Iris pigment epithelial cell (primary cell): ENCODE data around the gene LGR6.

Experiments used
- DNase-seq: peaks from one replicate; pipeline ENCODE4 v3.0.0-alpha.2; 2011; ENCODE audit warnings: low read depth

Gene LGR6

GRCh38 chr1:202268817-202269216 lies 75.2 kb downstream of the LGR6 start:
- no peak for DNase-seq

GRCh38 chr1:202270871-202271326 lies 77.3 kb downstream of the LGR6 start:
- no peak for DNase-seq

- no peak for DNase-seq
These were observed 78.7 kb downstream of the LGR6 start for GRCh38 chr1:202272103-202272845.

GRCh38 chr1:202274611-202275010 lies 81.0 kb downstream of the LGR6 start:
- DNase-seq = peak; percentile 28

GRCh38 chr1:202275061-202275770 lies 81.6 kb downstream of the LGR6 start:
- DNase-seq = no peak

GRCh38 chr1:202276081-202276715 lies 82.6 kb downstream of the LGR6 start:
- DNase-seq = no peak

- DNase-seq = no peak
These were observed 83.3 kb downstream of the LGR6 start for GRCh38 chr1:202276920-202277319.

- no peak for DNase-seq
These were observed 85.2 kb downstream of the LGR6 start for GRCh38 chr1:202278751-202279150.

- no peak for DNase-seq
These were observed 86.2 kb downstream of the LGR6 start for GRCh38 chr1:202279806-202280205.

GRCh38 chr1:202280595-202280994 lies 87.0 kb downstream of the LGR6 start:
- DNase-seq = no peak

- peak; percentile 74 for DNase-seq
These were observed 87.9 kb downstream of the LGR6 start for GRCh38 chr1:202281316-202282024.

- DNase-seq = no peak
These were observed 88.4 kb downstream of the LGR6 start for GRCh38 chr1:202282025-202282371.

GRCh38 chr1:202282596-202283283 lies 89.1 kb downstream of the LGR6 start:
- no peak for DNase-seq

GRCh38 chr1:202283379-202283844 lies 89.8 kb downstream of the LGR6 start:
- DNase-seq = peak; percentile 42

GRCh38 chr1:202283991-202284390 lies 90.4 kb downstream of the LGR6 start:
- peak; percentile 42 for DNase-seq

- DNase-seq = no peak
These were observed 92.3 kb downstream of the LGR6 start for GRCh38 chr1:202285908-202286307.

- DNase-seq = peak; percentile 34
These were observed 93.1 kb downstream of the LGR6 start for GRCh38 chr1:202286622-202287097.

GRCh38 chr1:202287196-202287595 lies 93.6 kb downstream of the LGR6 start:
- DNase-seq = no peak

- no peak for DNase-seq
These were observed 94.6 kb downstream of the LGR6 start for GRCh38 chr1:202288177-202288576.

- no peak for DNase-seq
These were observed 95.4 kb downstream of the LGR6 start for GRCh38 chr1:202289009-202289408.

- DNase-seq = no peak
These were observed 97.4 kb downstream of the LGR6 start for GRCh38 chr1:202291001-202291400.
